ENCODE measurements around the gene MIEN1. TPM values are rescaled to one million over a fixed set of nuclear protein-coding genes. Genes with fewer than 3 reads are reported as not detected.

The MIEN1 gene
- total and polyA plus RNA-seq, 2 of the 13 experiments (the other 11 are each of a cell fraction or from before 2014, with no cell fraction given): 40.6 to 56.6 TPM

DNA sequence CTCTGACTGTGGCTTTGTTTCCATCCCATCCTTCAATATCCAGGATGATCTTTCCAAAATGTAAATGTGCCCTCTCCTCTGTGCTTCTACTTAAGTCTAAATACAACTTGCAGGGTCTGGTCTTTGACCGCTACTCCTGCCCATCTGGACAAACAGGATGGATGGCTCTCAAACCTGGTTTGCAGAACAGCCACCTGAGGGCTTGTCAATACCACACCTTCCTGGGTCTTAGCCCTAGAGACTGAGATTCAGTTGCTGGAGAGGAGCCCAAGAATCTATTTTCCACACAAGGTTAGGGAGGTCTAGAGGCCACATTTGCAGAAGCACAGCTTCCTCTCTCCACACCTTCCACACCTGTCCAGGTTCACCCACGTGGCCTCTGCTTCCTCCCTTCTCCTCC lies 5.5 kb upstream of the MIEN1 start (continued):
- TF ChIP-seq MEF2D (CRISPR knock-in tag; IDR thresholded peaks at IDR 0.05) (0 out of 2 replicates have a peak, but pooled peaks have one; percentile 18), HNRNPLL (IDR thresholded peaks at IDR 0.05; ENCODE audit: low read depth, low read length, poor library complexity, severe bottlenecking) (no peak), IRX3 (CRISPR knock-in tag; IDR thresholded peaks at IDR 0.05; ENCODE audit: borderline replicate concordance, low read depth) (no peak), MXD4 (CRISPR knock-in tag; IDR thresholded peaks at IDR 0.05) (no peak), MED8 (CRISPR knock-in tag; IDR thresholded peaks at IDR 0.05; ENCODE audit: insufficient replicate concordance) (no peak), ATAD3A (CRISPR knock-in tag; IDR thresholded peaks at IDR 0.05) (no peak), KDM2A (CRISPR knock-in tag; IDR thresholded peaks at IDR 0.05; ENCODE audit: borderline replicate concordance, low read depth) (peak; percentile 10; the same call in 1 of the 2 replicates), GFI1 (CRISPR knock-in tag; IDR thresholded peaks at IDR 0.05; ENCODE audit: borderline replicate concordance) (no peak), MIXL1 (CRISPR knock-in tag; IDR thresholded peaks at IDR 0.05) (no peak), ZNF772 (CRISPR knock-in tag; IDR thresholded peaks at IDR 0.05) (0 out of 2 replicates have a peak, but pooled peaks have one; percentile 49), POLR2A (IDR thresholded peaks at IDR 0.05; ENCODE audit: insufficient read depth in 1 of 2, low read depth in 2 of 2, low read length in 2 of 2) (peak in 1 of 2 experiments; percentile 13; a peak in 1 of 4 replicates), POLR2AphosphoS2 (IDR thresholded peaks at IDR 0.05; ENCODE audit: low read depth, low read length) (no peak), ZNF329 (CRISPR knock-in tag; IDR thresholded peaks at IDR 0.05; ENCODE audit: low read depth) (no peak), POLR2AphosphoS5 (IDR thresholded peaks at IDR 0.05; ENCODE audit: low read depth, low read length) (no peak), ZSCAN22 (CRISPR knock-in tag; IDR thresholded peaks at IDR 0.05) (no peak)
- TF ChIP-seq, protein P1, sequence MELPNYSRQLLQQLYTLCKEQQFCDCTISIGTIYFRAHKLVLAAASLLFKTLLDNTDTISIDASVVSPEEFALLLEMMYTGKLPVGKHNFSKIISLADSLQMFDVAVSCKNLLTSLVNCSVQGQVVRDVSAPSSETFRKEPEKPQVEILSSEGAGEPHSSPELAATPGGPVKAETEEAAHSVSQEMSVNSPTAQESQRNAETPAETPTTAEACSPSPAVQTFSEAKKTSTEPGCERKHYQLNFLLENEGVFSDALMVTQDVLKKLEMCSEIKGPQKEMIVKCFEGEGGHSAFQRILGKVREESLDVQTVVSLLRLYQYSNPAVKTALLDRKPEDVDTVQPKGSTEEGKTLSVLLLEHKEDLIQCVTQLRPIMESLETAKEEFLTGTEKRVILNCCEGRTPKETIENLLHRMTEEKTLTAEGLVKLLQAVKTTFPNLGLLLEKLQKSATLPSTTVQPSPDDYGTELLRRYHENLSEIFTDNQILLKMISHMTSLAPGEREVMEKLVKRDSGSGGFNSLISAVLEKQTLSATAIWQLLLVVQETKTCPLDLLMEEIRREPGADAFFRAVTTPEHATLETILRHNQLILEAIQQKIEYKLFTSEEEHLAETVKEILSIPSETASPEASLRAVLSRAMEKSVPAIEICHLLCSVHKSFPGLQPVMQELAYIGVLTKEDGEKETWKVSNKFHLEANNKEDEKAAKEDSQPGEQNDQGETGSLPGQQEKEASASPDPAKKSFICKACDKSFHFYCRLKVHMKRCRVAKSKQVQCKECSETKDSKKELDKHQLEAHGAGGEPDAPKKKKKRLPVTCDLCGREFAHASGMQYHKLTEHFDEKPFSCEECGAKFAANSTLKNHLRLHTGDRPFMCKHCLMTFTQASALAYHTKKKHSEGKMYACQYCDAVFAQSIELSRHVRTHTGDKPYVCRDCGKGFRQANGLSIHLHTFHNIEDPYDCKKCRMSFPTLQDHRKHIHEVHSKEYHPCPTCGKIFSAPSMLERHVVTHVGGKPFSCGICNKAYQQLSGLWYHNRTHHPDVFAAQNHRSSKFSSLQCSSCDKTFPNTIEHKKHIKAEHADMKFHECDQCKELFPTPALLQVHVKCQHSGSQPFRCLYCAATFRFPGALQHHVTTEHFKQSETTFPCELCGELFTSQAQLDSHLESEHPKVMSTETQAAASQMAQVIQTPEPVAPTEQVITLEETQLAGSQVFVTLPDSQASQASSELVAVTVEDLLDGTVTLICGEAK (IDR thresholded peaks at IDR 0.05): no peak
- TF ChIP-seq, protein P1 (CRISPR knock-in tag; IDR thresholded peaks at IDR 0.05): no peak
- TF ChIP-seq, protein P2, sequence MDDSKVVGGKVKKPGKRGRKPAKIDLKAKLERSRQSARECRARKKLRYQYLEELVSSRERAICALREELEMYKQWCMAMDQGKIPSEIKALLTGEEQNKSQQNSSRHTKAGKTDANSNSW (CRISPR knock-in tag; IDR thresholded peaks at IDR 0.05; ENCODE audit: borderline replicate concordance): no peak
- TF ChIP-seq, protein P3, sequence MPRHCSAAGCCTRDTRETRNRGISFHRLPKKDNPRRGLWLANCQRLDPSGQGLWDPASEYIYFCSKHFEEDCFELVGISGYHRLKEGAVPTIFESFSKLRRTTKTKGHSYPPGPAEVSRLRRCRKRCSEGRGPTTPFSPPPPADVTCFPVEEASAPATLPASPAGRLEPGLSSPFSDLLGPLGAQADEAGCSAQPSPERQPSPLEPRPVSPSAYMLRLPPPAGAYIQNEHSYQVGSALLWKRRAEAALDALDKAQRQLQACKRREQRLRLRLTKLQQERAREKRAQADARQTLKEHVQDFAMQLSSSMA (CRISPR knock-in tag; IDR thresholded peaks at IDR 0.05): no peak
- TF ChIP-seq, protein P4, sequence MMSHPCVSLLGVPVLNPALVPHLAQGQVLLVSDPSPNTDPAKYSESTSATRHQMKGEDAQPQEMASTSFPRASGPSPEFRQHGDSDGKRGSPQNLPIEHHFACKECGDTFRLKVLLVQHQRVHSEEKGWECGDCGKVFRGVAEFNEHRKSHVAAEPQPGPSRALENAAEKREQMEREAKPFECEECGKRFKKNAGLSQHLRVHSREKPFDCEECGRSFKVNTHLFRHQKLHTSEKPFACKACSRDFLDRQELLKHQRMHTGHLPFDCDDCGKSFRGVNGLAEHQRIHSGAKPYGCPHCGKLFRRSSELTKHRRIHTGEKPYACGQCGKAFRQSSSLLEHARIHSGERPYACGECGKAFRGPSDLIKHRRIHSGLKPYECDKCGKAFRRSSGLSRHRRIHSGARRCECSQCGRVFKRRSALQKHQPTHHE (CRISPR knock-in tag; IDR thresholded peaks at IDR 0.05; ENCODE audit: borderline replicate concordance): 0 out of 2 replicates have a peak, but pooled peaks have one; percentile 46

Measured in HepG2 (cell line).